ENCODE results near the gene CFAP70. TPM values are rescaled to one million over a fixed set of nuclear protein-coding genes. Genes with fewer than 3 reads are reported as not detected.
A peak's percentile ranks its signal among the peaks of the same experiment; 100 is the strongest.
"Not testable (repeated sequence)": the region's sequence is repeated elsewhere in the genome, so short reads cannot be mapped to it uniquely, and the experiment has no call there.

CFAP70 gene
- total RNA-seq (1 to 10 TPM; 6.7 to 9.0 TPM), polyA plus RNA-seq (under 1 TPM; 0.31 to 0.50 (median 0.39) TPM), total RNA-seq (2.0 to 16.5 (median 9.4) reads per million in 6 experiments)

DNA sequence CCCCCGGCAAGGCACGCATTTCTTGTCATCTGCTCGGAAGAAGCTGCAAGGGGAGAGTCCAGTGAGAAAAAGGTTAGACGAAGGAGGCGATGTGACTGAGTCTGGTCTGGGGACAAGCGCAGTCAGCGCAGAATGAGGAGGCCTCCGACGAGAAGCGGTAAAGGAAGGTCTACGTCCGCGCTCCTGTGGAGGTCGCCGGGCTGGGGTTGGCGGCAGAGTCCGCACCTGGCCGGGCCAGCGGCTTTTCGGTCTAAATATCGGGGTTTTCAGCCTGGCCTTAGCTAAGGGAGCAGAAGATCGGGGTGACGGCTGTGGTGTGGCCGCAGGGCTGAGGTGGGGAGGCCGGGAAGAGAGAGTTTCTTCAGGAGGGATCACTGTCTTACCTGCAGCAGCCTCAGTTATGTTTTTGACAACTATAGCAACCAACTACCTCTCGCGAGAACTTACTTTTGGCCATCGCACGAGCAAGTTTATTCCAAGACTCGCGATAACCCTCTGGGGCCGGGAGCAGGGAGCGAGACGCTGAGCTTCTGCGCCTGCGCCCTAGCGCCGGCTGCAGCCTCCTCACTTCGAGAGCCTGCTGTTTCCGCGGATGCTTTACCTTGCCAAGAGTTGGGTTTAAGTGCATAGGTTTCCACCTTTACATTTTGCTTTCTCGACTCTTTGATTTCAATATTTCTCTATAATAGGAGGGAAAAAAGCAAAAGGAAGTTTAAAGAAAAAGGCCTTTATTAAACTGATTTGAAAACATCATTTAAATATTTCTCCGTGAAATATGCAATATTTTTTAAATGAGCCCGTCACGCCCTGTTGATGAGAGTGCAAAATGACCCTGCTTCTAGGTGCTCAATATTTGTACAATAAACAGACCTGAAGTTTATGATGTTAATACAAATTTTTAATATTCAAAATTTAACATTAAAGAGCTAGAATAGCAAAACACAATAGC, at the start of gene CFAP70:
CFAP70 (minus strand) TSS at position 534 of the 949 bp plus-strand sequence. CDS start 4,068 bp downstream, outside the sequence.
- Mint-ChIP-seq H3K36me3 (no peaks in the 10 kb centered on the region), H3K4me3 (peak within 1 kb of the TSS; percentile 93 to 100 (median 98)), H3K9me3 (peaks cover 0 to 4% (median 0%) of the 10 kb centered on the region in 9 donors), H3K27ac (peak within 1 kb of the TSS; percentile 91 to 100 (median 99)), H3K4me1 (peaks cover 10 to 17% (median 15%) of the 10 kb centered on the region in 4 donors), H3K27me3 (peaks cover 0 to 3% (median 0%) of the 10 kb centered on the region in 5 donors)
- POLR2A ChIA-PET: interaction anchor here (1.0 to 2.0 kb wide), 6 partner anchors 19 to 263 kb away, joined by 3 to 11 read pairs (median 6); partner anchors contain the start of genes ANXA7 and DNAJC9
- ATAC-seq (peak; percentile 93 to 94), DNase-seq (peak; percentile 90 to 97 (median 93))

GRCh38 chr10:73408061-73408460, 49.4 kb upstream of the CFAP70 start:
- DNase-seq (no peak), ATAC-seq (no peak)
- Mint-ChIP-seq H3K27me3 (no peaks in the 10 kb centered on the region), H3K9me3 (no peaks in the 10 kb centered on the region), H3K4me3 (peak overlapping the region in 1 of 10 donors; percentile 60), H3K27ac (peak overlapping the region in 1 of 10 donors; percentile 14), H3K4me1 (peaks cover 32 to 82% (median 82%) of the 10 kb centered on the region in 4 donors), H3K36me3 (peaks cover 0 to 23% (median 7%) of the 10 kb centered on the region in 3 donors)
- POLR2A ChIA-PET: no interaction called here

DNA sequence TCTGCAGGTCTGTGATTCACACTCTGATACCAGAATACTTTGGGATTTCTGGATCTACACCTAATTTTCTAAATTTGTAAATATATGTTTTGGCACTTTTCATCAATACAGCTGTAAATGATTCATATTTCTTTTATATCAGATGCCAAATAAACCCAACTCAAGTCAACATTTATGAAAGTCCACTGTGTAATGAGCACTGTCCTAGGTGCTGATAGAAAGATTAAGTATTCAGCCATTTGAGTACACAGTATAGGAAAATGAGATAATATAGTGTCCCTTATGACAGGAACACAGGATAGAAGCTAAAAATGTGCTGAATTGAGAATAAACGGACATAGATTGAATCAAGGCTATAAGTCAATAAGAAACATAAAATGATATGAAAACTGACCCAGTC, 48.8 kb upstream of the CFAP70 start:
- H3K9me3 Mint-ChIP-seq: no peaks in the 10 kb centered on the region
- no peaks in the 10 kb centered on the region for H3K27me3 Mint-ChIP-seq
- DNase-seq (no peak), ATAC-seq (no peak)
- no peak overlapping the region for H3K4me3 Mint-ChIP-seq
- peaks cover 32 to 83% (median 80%) of the 10 kb centered on the region in 4 donors for H3K4me1 Mint-ChIP-seq
- H3K27ac Mint-ChIP-seq: no peak overlapping the region
- H3K36me3 Mint-ChIP-seq: peaks cover 0 to 23% (median 7%) of the 10 kb centered on the region in 3 donors
- POLR2A ChIA-PET: no interaction called here

DNA sequence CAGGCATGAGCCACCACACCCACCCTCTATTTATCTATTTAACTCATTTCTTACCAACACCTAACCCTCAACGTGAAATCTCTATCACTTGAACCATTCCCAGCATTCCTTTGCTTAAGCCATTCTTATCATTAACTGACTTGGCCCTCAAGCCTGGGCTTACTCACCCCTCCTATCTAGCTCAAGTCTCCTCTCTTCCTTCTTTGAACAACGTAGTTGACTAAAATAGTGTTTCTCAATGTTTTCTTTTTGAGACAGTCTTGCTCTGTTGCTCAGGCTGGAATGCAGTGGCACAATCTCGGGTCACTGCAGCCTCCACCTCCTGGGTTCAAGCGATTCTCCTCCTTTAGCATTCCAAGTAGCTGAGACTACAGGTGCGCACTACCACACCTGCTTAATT, 48.2 kb upstream of the CFAP70 start:
- H3K27me3 Mint-ChIP-seq: no peaks in the 10 kb centered on the region
- peak overlapping the region in 1 of 10 donors; percentile 43 for H3K27ac Mint-ChIP-seq
- DNase-seq (no peak), ATAC-seq (no peak)
- H3K4me1 Mint-ChIP-seq: peaks cover 32 to 79% (median 77%) of the 10 kb centered on the region in 4 donors
- POLR2A ChIA-PET: no interaction called here
- H3K4me3 Mint-ChIP-seq: peak overlapping the region in 3 of 10 donors; percentile 24 to 37 (median 34)
- peaks cover 0 to 23% (median 7%) of the 10 kb centered on the region in 3 donors for H3K36me3 Mint-ChIP-seq
- H3K9me3 Mint-ChIP-seq: no peaks in the 10 kb centered on the region

DNA sequence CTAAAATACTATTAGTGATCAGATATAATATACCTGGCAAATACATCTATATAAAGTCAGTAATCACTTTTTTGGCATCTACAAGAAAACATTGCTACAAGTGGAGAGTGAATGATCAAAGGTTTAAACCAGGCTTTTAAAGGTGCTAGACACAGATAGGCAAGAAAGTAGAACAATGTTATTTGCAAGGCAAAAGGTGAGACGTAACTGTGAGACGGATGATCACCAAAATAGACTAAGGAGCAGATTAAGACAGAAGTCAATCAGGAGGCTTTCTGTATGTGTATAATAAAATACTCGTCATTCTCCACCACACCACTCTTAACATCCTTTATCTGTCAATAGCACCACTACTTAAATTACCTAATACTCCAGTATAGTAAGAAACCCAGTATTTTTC, 46.9 kb upstream of the CFAP70 start:
- Mint-ChIP-seq H3K4me1 (peaks cover 27 to 71% (median 67%) of the 10 kb centered on the region in 4 donors), H3K27ac (peak overlapping the region in 1 of 10 donors; percentile 80), H3K27me3 (no peaks in the 10 kb centered on the region), H3K9me3 (no peaks in the 10 kb centered on the region), H3K36me3 (peaks cover 0 to 26% (median 7%) of the 10 kb centered on the region in 3 donors), H3K4me3 (no peak overlapping the region)
- DNase-seq (no peak), ATAC-seq (no peak)
- POLR2A ChIA-PET: no interaction called here

DNA sequence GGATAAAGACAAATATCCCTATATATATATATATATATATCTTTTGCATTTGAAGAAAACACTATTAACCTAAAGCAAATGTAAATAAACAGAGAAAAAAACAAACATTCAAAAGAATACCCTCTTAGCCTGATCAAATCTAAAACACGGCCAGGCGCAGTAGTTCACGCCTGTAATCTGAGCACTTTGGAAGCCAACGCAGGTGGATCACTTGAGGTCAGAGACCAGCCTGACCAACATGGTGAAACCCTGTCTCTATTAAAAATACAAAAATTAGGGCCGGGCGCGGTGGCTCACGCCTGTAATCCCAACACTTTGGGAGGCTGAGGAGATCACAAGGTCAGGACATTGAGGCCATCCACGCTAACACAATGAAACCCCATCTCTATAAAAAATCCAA, 46.0 kb upstream of the CFAP70 start:
- ATAC-seq (no peak), DNase-seq (no peak)
- POLR2A ChIA-PET: no interaction called here
- peaks cover 23 to 67% (median 60%) of the 10 kb centered on the region in 4 donors for H3K4me1 Mint-ChIP-seq
- H3K27me3 Mint-ChIP-seq: no peaks in the 10 kb centered on the region
- no peaks in the 10 kb centered on the region for H3K9me3 Mint-ChIP-seq
- peaks cover 0 to 31% (median 7%) of the 10 kb centered on the region in 3 donors for H3K36me3 Mint-ChIP-seq
- no peak overlapping the region for H3K4me3 Mint-ChIP-seq
- peak overlapping the region in 1 of 10 donors; percentile 37 for H3K27ac Mint-ChIP-seq

GRCh38 chr10:73401636-73402035, 43.0 kb upstream of the CFAP70 start:
- POLR2A ChIA-PET: interaction anchor here (1.2 kb wide), 1 partner anchor 11 kb away, joined by 3 read pairs; no protein-coding TSS in a partner anchor
- ATAC-seq (no peak), DNase-seq (no peak)
- H3K27me3 Mint-ChIP-seq: no peaks in the 10 kb centered on the region
- H3K36me3 Mint-ChIP-seq: peaks cover 0 to 44% (median 2%) of the 10 kb centered on the region in 3 donors
- H3K4me1 Mint-ChIP-seq: peaks cover 5 to 49% (median 33%) of the 10 kb centered on the region in 4 donors
- no peak overlapping the region for H3K27ac Mint-ChIP-seq
- H3K9me3 Mint-ChIP-seq: no peaks in the 10 kb centered on the region
- no peak overlapping the region for H3K4me3 Mint-ChIP-seq

- peaks cover 3 to 28% (median 17%) of the 10 kb centered on the region in 4 donors for H3K4me1 Mint-ChIP-seq
- H3K36me3 Mint-ChIP-seq: peaks cover 0 to 62% (median 17%) of the 10 kb centered on the region in 3 donors
- H3K9me3 Mint-ChIP-seq: no peaks in the 10 kb centered on the region
- peak overlapping the region in 3 of 10 donors; percentile 42 to 51 (median 44) for H3K27ac Mint-ChIP-seq
- H3K4me3 Mint-ChIP-seq: no peak overlapping the region
- ATAC-seq: no peak
- DNase-seq: no peak
- POLR2A ChIA-PET: interaction anchor here (1.1 kb wide), 1 partner anchor 20 kb away, joined by 3 read pairs; no protein-coding TSS in a partner anchor
- no peaks in the 10 kb centered on the region for H3K27me3 Mint-ChIP-seq
Observed at GRCh38 chr10:73399063-73399462, 40.4 kb upstream of the CFAP70 start.

- peaks cover 0 to 70% (median 22%) of the 10 kb centered on the region in 3 donors for H3K36me3 Mint-ChIP-seq
- H3K4me1 Mint-ChIP-seq: peaks cover 6 to 22% (median 10%) of the 10 kb centered on the region in 4 donors
- no peaks in the 10 kb centered on the region for H3K9me3 Mint-ChIP-seq
- H3K4me3 Mint-ChIP-seq: no peak overlapping the region
- H3K27ac Mint-ChIP-seq: peak overlapping the region in 3 of 10 donors; percentile 25 to 71 (median 47)
- no peak for DNase-seq
- POLR2A ChIA-PET: no interaction called here
- no peak for ATAC-seq
- no peaks in the 10 kb centered on the region for H3K27me3 Mint-ChIP-seq
Observed at GRCh38 chr10:73398024-73398423, 39.4 kb upstream of the CFAP70 start.

GRCh38 chr10:73394325-73394724, 35.7 kb upstream of the CFAP70 start:
- not testable (repeated sequence) for H3K9me3 Mint-ChIP-seq, H3K4me3 Mint-ChIP-seq, ATAC-seq, H3K27ac Mint-ChIP-seq, H3K27me3 Mint-ChIP-seq, DNase-seq
- POLR2A ChIA-PET: interaction anchor here (0.6 kb wide), 1 partner anchor 17 kb away, joined by 3 read pairs; no protein-coding TSS in a partner anchor
- Mint-ChIP-seq H3K36me3 (peaks cover 0 to 88% (median 26%) of the 10 kb centered on the region in 3 donors), H3K4me1 (peaks cover 0 to 13% (median 8%) of the 10 kb centered on the region in 4 donors)

GRCh38 chr10:73388228-73388627, 29.6 kb upstream of the CFAP70 start:
- POLR2A ChIA-PET: no interaction called here
- Mint-ChIP-seq H3K36me3 (peaks cover 0 to 92% (median 31%) of the 10 kb centered on the region in 3 donors), H3K27me3 (no peaks in the 10 kb centered on the region), H3K4me1 (peaks cover 0 to 8% (median 7%) of the 10 kb centered on the region in 4 donors), H3K27ac (peak overlapping the region in 1 of 10 donors; percentile 34), H3K4me3 (no peak overlapping the region), H3K9me3 (no peaks in the 10 kb centered on the region)
- DNase-seq: no peak
- ATAC-seq: no peak

DNA sequence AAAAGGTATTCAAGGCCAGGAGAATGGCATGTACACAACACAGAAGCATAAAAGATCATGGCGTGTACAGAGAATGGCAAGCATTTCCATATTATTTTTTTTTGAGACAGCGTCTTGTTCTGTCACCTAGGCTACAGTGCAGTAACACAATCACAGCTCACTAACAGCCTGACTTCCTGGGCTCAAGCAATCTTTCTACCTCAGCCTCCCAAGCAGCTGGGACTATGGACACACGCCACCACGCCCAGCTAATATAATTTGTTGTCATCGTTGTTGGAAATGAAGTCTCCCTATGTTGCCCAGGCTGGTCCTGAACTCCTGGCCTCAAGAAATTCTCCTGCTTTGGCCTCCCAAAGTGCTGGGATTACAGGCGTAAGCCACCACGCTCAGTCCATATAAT, 27.9 kb upstream of the CFAP70 start:
- Mint-ChIP-seq H3K4me3 (no peak overlapping the region), H3K27me3 (no peaks in the 10 kb centered on the region), H3K36me3 (peaks cover 0 to 93% (median 29%) of the 10 kb centered on the region in 3 donors), H3K4me1 (peaks cover 2 to 7% (median 3%) of the 10 kb centered on the region in 4 donors), H3K27ac (peak overlapping the region in 2 of 10 donors; percentile 9 to 29), H3K9me3 (no peaks in the 10 kb centered on the region)
- POLR2A ChIA-PET: interaction anchor here (0.5 kb wide), 2 partner anchors 137 to 1041 kb away, joined by 5 to 7 read pairs; no protein-coding TSS in a partner anchor
- DNase-seq: no peak
- ATAC-seq: no peak

Data from naive thymus-derived CD8-positive, alpha-beta T cell (primary cell).